Measurements from ENCODE around the gene SLAMF8. TPM values are rescaled to one million over a fixed set of nuclear protein-coding genes. Genes with fewer than 3 reads are reported as not detected.

The SLAMF8 gene
- total RNA-seq = 10 to 100 TPM in 2 of 4 donors, 1 to 10 TPM in 2; 8.9 to 36.0 (median 11.2) TPM

GRCh38 chr1:159826441-159827101, at the start of gene SLAMF8:
Gene SLAMF8 (plus strand): TSS chr1:159826873. CDS start chr1:159826899, 26 bp downstream.
- no peak for TF ChIP-seq CTCF (IDR thresholded peaks at IDR 0.05)
- no peak for DNase-seq (ENCODE audit: low spot score)
- ATAC-seq (ENCODE audit: low FRiP score) = peak; percentile 6

- no peak for TF ChIP-seq CTCF (IDR thresholded peaks at IDR 0.05)
- DNase-seq (ENCODE audit: low spot score) = no peak
- no peak for ATAC-seq (ENCODE audit: low FRiP score)
Measured at GRCh38 chr1:159778266-159778665, 48.4 kb upstream of the SLAMF8 start.

GRCh38 chr1:159779403-159779851, 47.2 kb upstream of the SLAMF8 start:
- no peak for TF ChIP-seq CTCF (IDR thresholded peaks at IDR 0.05)
- peak; percentile 60 for ATAC-seq (ENCODE audit: low FRiP score)
- no peak for DNase-seq (ENCODE audit: low spot score)

- ATAC-seq (ENCODE audit: low FRiP score) (peak; percentile 96), DNase-seq (ENCODE audit: low spot score) (peak; percentile 82)
- TF ChIP-seq CTCF (IDR thresholded peaks at IDR 0.05) = peak in 2 of 3 donors; percentile 35 to 58
Measured at GRCh38 chr1:159780583-159781582, 45.8 kb upstream of the SLAMF8 start, which contains the start of gene DUSP23. Gene DUSP23 (plus strand): TSS chr1:159780962. CDS start chr1:159781101, 139 bp downstream.

- no peak for TF ChIP-seq CTCF (IDR thresholded peaks at IDR 0.05)
- DNase-seq (ENCODE audit: low spot score) = no peak
- ATAC-seq (ENCODE audit: low FRiP score) = no peak
Measured at GRCh38 chr1:159781992-159782391, 44.7 kb upstream of the SLAMF8 start.

GRCh38 chr1:159783724-159784123, 42.9 kb upstream of the SLAMF8 start:
- no peak for ATAC-seq (ENCODE audit: low FRiP score)
- DNase-seq (ENCODE audit: low spot score) = no peak
- no peak for TF ChIP-seq CTCF (IDR thresholded peaks at IDR 0.05)
